GM18873 (cell line): Measurements from ENCODE around the gene LIPC.

ENCODE experiments used
- ATAC-seq: cut with Tn5 transposase; IDR thresholded peaks from one replicate; pipeline ENCODE4 v1.9.1; 2021; ENCODE audit warnings: mild to moderate bottlenecking, moderate library complexity, moderate number of reproducible peaks; ENCODE audit not compliant: unreplicated experiment, low FRiP score

The LIPC gene

DNA sequence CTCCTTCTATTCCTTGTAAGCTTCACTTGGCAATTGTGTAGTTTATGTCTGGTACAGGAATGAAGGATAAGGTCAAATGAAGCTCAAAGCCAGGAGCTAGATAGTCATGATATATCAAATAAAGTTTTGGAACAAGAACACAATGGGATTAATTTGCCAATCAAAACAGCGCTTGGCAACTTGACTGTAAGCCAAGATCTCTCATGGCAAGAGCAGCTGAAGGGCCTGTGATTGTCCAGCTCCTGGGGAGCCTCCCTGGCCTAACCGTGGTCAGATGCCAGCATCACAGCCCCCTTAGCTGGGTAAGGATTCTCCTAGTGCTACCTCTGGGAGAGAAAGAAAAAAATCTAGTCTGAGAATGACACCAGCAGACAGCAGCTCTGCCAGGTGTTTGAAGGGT lies 97.2 kb downstream of the LIPC start:
- no peak for ATAC-seq

DNA sequence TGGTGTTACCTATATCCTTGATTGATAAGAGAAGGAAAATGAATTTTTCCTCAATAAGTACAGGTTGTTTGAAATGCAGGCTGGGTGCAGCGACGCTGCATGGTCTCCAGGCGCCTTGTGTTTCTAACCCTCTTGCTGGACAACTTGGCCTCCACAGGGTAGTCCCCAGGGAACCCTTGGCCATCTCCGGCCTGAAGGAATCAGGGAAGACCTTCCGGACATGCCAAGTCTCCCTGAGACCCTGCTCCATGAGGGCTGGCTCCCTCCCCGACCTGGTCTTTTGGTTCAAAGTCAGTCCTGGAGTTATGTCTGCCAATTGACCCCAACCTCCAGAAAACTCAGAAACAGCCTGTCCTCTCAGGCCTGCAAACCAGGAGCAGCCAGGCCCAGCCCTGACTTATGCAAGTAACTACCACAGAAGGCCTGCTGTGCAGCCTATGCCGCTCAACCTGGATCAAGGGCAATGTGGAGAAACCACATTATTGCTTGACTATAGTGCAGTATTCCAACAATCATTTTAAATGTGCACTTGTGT lies 98.3 kb downstream of the LIPC start:
- no peak for ATAC-seq

DNA sequence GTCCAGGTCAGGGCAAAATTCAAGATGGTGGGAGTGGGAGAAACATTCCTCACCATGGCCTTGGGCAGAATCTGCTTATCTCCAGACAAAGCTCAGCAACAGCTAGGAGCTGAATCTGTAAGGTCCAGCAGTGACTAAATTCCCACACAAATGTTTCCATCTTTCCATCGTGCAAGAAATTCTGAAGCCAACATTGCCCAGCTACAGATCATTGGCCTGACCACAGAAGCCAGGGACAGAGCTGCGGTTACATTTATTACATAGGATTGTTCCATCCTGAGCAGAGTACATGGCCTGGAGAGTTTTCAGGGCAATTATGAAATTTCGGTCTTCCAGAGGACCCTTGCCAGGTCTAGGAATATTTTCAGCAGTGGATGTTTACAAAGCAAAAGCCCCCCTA lies 100.3 kb downstream of the LIPC start:
- no peak for ATAC-seq

DNA sequence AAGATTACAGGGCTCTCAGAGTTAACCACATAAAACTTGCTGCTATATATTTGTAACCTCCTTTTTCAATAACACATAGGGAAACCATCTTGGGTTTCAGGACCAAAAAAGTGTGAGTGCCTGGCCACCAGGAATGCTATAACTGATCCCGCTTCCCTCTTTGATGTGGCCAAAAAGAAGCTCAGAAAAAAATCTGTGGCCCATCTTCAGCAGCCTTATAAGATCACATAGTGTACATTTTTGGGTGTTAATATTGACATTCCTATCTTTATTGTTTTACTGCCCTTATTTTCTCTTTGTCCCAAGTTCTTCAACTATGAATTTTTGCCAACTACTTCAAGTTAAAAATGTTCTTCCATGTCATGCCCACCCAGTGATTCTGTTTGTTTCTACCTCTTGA lies 102.8 kb downstream of the LIPC start:
- no peak for ATAC-seq

GRCh38 chr15:58535337-58535736 lies 103.5 kb downstream of the LIPC start:
- no peak for ATAC-seq

GRCh38 chr15:58535894-58536293 lies 104.1 kb downstream of the LIPC start:
- no peak for ATAC-seq

DNA sequence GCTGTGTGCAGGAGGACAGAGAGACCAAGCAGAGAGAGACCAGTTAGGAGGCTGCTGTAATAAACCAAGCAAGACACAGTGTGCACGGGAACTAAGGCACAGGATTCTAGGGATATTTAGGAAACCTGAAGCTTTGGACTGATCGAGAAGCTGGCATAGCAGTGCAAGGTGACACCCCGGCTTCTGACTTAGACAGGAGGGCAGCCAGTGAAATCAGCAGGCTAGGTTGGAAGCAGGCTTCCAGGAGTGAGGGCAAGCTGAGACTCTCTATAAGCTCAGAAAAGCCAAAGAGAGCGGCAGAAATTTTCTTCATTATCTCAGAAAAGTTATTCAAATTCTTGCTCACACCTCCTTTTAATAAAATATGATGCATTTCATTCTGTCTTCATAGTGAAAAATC lies 104.6 kb downstream of the LIPC start:
- no peak for ATAC-seq

DNA sequence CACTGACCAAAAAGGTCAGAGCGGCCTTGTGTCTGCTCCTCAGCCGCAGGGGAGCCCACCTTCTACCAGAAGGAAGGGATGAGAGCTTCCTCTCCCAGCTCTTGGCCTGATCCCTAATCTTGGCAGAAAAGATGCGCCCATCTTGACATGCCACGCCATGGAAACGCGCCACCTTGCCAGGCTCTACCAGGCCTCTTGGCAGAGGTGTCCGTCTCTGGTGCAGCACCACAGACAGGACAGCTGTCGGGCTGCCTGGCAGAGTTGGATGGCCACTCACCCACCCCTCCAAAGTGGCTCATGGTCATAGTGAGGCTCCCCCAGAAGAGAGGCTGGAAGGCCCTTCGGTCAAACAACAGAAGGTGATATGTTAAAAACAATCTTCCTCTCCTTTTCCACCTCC lies 105.2 kb downstream of the LIPC start:
- ATAC-seq = no peak

DNA sequence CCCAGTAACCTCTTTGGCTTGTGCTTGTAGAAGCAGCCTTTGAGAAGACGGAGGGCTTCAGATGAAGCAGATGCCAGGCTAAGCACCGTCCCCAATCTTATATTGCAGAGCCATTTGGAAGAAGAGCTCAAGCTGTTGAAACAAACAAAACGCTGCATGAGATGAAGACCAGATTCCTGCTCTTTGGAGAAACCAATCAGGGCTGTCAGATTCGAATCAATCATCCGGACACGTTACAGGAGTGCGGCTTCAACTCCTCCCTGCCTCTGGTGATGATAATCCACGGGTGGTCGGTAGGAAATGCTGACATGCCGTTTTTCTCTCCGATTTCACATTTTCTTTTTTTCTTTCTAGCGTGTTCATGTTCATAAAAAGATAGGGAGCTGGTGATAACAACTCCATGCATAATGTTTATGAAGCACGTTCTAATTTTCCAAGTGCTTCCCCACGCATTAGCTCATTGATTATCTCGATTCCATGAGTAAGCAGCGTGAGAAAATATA lies 106.5 kb downstream of the LIPC start:
- no peak for ATAC-seq

- no peak for ATAC-seq
These were observed 107.1 kb downstream of the LIPC start for GRCh38 chr15:58538901-58539300.

DNA sequence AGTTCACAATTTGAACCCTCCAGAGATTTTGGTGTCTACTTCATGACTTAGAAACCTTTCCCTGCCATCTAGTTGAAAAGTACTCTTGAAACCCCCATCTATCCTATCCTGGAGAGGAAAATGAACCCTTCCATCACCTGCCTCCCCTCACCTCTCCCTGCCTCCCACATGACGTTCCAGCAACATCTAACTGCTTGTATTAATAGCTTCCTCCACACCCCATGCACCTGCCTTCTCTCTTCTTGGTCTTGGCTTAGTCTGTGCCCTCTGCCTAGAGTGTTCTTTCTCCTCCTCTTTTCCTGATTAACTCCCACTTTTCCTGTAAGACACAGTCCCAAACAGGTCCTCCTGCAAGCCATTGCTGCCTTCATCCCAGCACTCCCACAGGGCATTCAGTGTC lies 107.8 kb downstream of the LIPC start:
- ATAC-seq = no peak

GRCh38 chr15:58541410-58542087 lies 109.8 kb downstream of the LIPC start:
- ATAC-seq = no peak

- no peak for ATAC-seq
These were observed 112.0 kb downstream of the LIPC start for GRCh38 chr15:58543664-58544335.

DNA sequence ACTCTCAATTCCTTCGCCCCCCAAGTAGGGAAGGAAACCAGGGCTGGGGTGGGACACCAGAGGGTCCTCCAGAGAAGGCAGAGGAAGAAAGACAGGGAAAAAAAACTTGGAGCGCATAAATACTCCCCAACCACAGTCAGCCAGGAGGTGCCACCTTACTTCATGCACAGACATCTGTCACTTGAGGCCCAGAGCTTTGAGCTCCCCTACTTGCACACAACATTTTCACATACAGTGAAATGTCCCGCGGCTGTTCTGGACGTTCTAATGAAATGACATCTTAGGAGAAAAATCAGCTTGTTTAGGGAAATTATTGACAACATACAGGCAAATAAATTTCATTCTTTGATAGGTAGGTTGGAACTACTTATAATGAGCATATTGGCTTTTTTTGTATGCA lies 113.0 kb downstream of the LIPC start:
- ATAC-seq = no peak

- ATAC-seq = no peak
These were observed 113.7 kb downstream of the LIPC start for GRCh38 chr15:58545307-58546065.

DNA sequence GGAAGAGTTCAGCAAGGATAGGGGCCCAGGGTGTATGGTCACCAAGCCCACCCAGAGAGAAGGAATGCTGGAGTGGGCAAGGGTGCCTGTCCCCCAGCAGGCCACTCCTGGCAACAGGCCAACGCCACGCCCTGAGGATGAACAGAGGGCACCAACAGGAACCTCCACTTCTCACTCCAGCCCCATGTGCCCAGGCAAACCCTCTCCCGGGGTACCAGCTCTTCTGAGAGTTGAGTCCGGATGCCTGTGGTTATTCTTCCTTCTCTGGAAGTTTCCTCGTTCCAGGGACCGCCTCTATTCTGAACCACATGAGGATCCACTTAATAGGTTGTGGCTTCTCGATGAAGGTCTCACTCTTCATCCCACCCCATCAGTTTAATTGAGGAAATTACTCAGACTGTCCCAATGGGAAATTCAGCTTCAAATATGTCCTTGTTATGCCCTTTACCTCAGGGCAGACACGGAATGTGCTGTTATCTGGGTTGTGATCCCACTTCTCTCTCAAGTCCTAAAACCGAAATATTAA lies 114.3 kb downstream of the LIPC start:
- no peak for ATAC-seq

DNA sequence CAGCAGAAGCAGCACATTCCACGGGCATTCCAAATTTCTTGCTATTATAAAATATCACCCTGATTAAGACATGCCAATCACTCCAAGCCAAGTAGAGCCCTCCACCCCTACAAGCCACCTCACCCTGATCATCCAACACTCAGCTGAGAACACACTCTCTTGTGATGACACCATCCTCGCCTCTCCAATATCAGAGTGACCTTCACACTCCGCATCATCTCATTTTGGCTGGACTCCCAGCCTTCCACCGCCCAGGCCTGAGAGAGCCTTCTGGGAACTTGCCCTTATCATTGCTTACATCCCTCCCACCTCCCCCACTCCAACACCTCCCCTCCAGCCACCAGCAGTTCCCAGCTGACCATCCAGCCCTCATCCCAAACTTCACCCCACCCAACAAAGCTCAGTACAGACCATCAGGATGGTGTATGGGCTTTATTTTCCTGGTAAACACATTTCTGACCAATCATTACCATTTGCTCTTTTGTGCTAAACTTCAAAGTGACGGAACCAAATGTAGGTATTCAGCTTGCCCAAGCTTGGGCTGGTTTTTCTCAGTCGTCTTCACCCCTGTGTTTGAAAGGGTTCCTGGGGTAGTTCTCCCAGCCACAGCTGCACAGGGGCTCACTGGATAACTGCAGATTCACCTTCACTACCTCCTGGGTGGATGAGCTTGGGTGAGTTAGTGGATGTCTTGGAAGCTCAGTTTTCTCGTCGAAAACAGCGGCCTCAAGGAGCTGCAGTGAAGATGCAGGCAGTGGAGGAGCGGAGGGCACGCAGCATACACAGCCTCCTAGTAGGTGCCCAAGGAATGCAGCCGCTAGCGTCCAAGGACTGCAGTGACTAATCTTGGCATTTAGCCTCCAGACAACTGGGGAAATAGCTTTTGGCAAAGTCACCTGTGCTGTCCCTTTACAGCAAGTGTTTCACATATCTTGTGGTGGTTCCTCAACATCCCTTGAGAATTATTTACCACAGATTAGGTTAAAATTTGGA lies 115.1 kb downstream of the LIPC start:
- ATAC-seq = no peak

DNA sequence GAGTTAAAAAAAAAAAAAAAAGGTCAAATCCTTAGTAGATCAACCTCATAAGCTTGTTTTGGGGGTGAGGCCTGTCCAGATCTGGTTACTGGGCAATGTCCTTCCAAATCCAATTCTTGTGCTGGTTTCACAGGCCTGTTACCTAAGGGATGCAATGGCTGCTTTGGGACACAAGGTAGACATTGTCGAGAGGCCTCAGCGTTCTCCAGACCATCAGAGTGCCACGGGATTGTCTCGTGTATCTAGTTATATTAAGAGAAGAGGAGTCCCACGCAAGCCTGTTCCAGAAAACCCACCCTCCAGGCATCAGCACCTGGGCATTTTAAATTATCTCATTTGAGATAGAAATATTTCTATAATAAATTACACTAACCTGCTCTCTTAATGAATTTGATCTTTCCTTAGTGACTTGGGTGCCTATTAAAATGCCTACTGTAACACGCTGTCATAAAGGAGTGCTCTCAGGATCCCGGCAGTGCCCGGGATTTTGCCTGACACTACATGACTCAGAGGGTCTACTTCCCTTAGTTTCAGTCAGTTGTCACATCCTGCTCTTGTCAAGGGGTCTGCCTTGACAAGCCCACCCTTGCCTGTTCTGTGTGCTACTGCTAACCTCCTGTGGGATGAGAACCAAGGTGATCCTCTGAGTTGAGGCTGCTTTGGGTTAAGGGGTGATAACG lies 116.0 kb downstream of the LIPC start:
- no peak for ATAC-seq

DNA sequence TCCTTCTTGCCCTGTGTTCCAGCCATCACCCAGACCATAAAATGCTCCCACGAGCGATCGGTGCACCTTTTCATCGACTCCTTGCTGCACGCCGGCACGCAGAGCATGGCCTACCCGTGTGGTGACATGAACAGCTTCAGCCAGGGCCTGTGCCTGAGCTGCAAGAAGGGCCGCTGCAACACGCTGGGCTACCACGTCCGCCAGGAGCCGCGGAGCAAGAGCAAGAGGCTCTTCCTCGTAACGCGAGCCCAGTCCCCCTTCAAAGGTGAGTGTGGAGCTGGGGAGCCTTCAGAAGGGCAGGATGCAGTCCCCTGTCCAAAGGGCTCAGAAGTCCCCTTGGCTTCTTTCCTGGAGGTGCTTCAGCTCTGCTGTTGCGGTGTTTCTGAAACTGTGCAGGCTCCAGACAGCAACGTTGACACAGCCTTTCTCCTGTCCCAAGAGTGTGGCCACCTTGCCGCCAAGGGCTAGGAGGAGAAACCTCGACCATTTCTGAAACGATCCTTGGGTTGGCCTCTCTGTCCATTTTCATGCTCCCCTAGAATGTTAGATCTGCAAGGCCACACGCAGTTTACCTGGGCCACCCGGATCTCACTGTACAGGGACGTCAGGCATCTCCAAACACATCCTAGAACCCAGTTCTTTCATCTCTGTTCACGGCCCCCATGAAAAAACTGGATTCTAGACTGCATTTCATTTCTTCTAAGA lies 116.7 kb downstream of the LIPC start:
- ATAC-seq = no peak
